Hepatocyte (in vitro differentiated cells): ENCODE results near the gene ESRP2.

ENCODE experiments used
- CTCF ChIP-seq: fragments of 200-600 bp; sonication (generic); IDR thresholded peaks from 2 replicates; pipeline ENCODE4 v1.5.1; 2016; ENCODE audit warnings: antibody characterized with exemption, mild to moderate bottlenecking; ENCODE audit not compliant: poor library complexity
- EZH2phosphoT487 ChIP-seq: fragments of 200-600 bp; sonication (generic); IDR thresholded peaks from one replicate; pipeline ENCODE4 v1.6.1; 2018; ENCODE audit warnings: antibody characterized with exemption, mild to moderate bottlenecking, low read depth, moderate library complexity; ENCODE audit not compliant: unreplicated experiment, severe bottlenecking

DNA sequence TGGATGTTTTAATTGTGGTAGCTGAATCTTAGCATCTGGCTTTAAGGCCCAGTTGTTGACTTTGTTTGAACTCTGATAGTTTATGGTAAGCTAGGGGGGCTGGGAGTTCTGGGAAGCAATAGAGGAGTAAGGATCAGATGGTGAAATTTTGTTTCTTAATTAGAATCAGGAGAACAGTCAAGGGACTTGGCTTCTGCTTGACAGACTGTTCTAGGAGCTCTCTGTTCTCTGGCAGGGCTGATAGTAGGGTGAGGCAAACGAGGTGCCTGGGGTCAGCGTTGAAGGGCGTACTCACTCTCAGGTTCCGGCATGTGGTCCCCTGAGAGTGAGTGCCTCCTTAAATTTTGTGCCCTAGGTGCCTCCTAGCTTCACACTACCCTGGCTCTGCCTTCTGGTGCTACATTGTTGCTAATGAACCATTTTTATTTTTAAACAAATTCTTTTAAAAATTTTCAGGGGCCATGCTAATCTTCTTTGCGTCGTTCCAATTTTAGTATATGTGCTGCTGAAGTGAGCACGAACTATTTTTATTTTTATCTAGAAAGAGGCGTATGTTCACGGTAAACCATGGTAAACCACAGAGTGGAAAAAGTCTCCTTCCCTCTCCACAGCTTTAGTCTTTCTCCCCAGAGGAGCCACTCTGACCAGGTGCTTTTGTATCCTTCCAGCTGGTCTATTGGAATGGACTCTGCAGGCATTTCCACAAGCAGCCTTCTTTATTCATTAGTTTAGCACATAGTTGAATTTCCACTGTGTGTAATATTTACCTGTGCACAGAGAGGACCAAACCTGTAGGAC, 48.1 kb upstream of the ESRP2 start:
- no peak for TF ChIP-seq CTCF
- TF ChIP-seq EZH2phosphoT487: no peak
